NOMO-1 treated with dmso at 0.1 percent for 144 hours (cell line): Measurements from ENCODE around the gene TRIM29.

ENCODE experiments used
- DNase-seq: peaks from one replicate; lab custom pipeline; 2025; ENCODE audit not compliant: unreplicated experiment; lab: John Stamatoyannopoulos, UW

Gene TRIM29

DNA sequence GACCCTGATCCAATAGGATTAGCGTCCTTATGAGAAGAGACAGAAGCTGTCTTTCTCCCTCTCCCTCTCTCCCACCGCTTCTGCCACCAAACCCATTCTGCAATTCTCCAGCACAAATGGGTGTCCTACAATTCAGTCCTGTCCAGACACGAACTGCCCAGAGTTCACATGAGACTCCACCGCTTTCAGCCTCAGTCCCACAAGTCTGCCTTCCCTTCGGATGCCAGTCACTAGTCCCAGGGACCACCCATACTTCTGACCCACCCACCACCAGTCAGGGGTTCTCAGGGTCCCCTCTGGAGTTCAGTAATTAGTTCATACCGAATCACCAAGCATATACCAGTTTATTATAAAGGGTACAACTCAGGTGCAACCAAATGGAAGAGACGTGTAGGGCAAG lies 73.6 kb downstream of the TRIM29 start:
- DNase-seq: no peak

DNA sequence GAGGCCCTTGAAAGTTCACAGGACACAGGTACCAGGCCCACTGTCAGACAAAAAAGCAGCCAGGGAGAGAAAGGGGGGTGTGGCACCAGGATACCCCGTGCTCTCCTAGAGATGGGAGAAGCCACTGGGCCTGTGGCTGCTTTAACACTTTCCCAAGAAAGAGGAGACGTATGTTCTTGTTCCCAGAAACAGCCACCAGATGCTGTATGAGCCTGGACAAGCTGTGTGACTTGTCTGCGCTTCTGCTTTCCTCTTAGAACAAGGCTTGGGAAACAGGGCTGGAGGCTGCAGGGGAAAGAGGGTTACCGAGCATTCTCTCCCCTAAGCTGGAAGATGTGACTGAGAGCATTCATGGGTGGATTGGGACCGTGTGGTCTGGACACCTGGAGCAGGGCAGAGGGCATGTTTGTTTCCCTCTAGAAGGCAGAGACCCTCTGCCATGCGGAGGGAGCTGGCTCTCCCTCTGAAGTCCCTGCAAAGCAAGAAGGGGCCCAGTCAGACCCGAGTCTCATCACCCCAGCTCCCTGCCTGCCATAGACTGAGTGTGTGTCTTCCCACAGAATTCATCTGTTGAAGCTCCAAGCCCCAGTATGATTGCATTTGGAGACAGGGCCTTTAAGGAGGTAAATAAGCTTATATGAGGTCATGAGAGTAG lies 74.1 kb downstream of the TRIM29 start:
- no peak for DNase-seq

DNA sequence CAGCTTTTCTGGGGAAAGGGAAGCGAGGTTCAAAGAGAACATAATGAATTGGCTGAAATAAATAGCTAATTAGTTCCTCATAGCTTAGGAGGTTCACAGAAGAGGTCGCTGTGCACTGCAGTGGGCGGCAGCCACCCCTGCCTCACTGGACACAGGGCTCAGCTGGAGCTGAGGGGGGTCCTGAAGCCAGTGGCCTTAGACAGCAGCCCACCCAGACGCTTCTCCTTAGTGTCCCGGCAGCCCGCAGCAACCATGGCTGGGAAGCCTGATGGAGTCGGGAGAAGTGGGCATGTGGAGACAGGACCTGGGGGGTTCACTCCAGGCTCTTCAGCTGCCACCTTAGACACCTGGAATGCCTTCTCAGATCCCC lies 75.4 kb downstream of the TRIM29 start:
- no peak for DNase-seq

DNA sequence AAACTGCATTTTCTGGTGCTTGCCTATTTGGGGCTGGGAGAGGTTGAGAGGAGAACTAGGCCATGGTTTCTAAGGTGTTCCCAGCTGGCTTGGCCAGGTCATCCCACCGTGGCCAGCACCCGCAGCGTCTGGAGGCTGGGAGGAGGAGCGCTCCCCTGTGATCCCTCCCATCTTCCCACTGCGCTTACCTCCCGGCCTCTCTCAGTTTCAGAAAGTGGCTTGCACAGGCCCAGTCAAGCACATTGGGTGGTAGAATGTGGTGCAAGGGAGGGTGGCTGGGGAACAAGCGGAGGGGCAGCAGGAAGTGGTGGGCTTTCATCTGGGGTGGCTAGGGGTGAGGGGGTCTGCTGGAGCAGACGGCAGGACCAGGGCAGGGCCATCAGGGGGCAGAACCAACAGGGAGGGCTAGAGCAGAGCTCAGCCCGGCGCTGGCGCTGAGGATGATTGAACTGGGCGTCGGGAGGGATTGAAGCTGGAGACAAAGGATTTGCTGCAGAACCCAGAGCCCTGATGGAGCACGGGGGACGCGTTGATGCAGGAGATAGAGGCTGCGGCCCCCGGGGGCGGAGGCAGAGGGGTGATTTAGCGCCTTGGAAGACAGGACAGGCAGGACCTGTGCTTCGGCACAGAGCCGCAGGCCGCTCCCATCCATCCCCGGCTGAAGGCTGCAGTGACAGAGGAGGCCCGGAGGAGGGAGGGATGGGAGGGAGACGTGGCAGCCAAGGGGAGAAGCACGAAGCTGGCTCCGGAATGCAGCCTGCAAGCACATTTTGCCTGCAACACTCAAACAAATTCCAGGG lies 76.0 kb downstream of the TRIM29 start:
- no peak for DNase-seq
